Stimulated activated CD8-positive, alpha-beta memory T cell treated with anti-CD3 and anti-CD28 coated beads, Interleukin-4, amount 100 ng/mL, for 1 hour (primary cell): ENCODE results near the gene PDLIM1.
A peak's percentile ranks its signal among the peaks of the same experiment; 100 is the strongest.
"Not testable (repeated sequence)": the region's sequence is repeated elsewhere in the genome, so short reads cannot be mapped to it uniquely, and the experiment has no call there.

Experiments used
- DNase-seq, 2 donors: peaks; one replicate each; pipeline ENCODE4 v3.0.0-alpha.2; 2020; ENCODE audit warnings: low read depth in 2 of 2, low spot score in 1 of 2

The PDLIM1 gene

GRCh38 chr10:95243318-95243617 lies 47.5 kb downstream of the PDLIM1 start:
- no peak for DNase-seq

- DNase-seq = no peak
Observed at GRCh38 chr10:95242581-95243317, 48.1 kb downstream of the PDLIM1 start.

- no peak for DNase-seq
Observed at GRCh38 chr10:95241533-95241932, 49.3 kb downstream of the PDLIM1 start.

- DNase-seq = no peak
Observed at GRCh38 chr10:95240811-95241210, 50.0 kb downstream of the PDLIM1 start.

- not testable (repeated sequence) for DNase-seq
Observed at GRCh38 chr10:95240096-95240495, 50.7 kb downstream of the PDLIM1 start.

- DNase-seq = no peak
Observed at GRCh38 chr10:95237376-95238170, 53.2 kb downstream of the PDLIM1 start.

- DNase-seq = no peak
Observed at GRCh38 chr10:95236068-95236903, 54.5 kb downstream of the PDLIM1 start.

- no peak for DNase-seq
Observed at GRCh38 chr10:95235676-95236067, 55.1 kb downstream of the PDLIM1 start.

GRCh38 chr10:95234951-95235350 lies 55.9 kb downstream of the PDLIM1 start:
- no peak for DNase-seq

GRCh38 chr10:95233377-95234034 lies 57.3 kb downstream of the PDLIM1 start:
- DNase-seq = no peak

GRCh38 chr10:95230677-95231586 lies 59.9 kb downstream of the PDLIM1 start:
- DNase-seq = peak in 1 of 2 donors; percentile 9

GRCh38 chr10:95229724-95230627 lies 60.8 kb downstream of the PDLIM1 start:
- no peak for DNase-seq

- not testable (repeated sequence) for DNase-seq
Observed at GRCh38 chr10:95228934-95229723, 61.7 kb downstream of the PDLIM1 start.

- no peak for DNase-seq
Observed at GRCh38 chr10:95225136-95225535, 65.7 kb downstream of the PDLIM1 start.

GRCh38 chr10:95221124-95221523 lies 69.7 kb downstream of the PDLIM1 start:
- no peak for DNase-seq

GRCh38 chr10:95220539-95220938 lies 70.3 kb downstream of the PDLIM1 start:
- DNase-seq = no peak

GRCh38 chr10:95217476-95217875 lies 73.3 kb downstream of the PDLIM1 start:
- no peak for DNase-seq

GRCh38 chr10:95214793-95215192 lies 76.0 kb downstream of the PDLIM1 start:
- no peak for DNase-seq
